Endothelial cell of umbilical vein (primary cell): ENCODE data around the gene PLEKHH1. TPM values are rescaled to one million over a fixed set of nuclear protein-coding genes. Genes with fewer than 3 reads are reported as not detected.

ENCODE experiments used
- BruUV-seq: library from RNA; stranded (reverse); fragments of 400-500 nt; replicated peaks from 2 replicates; lab custom pipeline; 2021; lab: Mats Ljungman, UMichigan
- CTCF ChIA-PET: fragments of 300-600, 350-600 bp; sonication (Branson Sonifier 250); formaldehyde crosslinking; loops from one replicate; lab custom pipeline; 2021; ENCODE audit warnings: antibody characterized with exemption, inconsistent platforms; lab: Charles Lee
- POLR2A ChIA-PET: fragments of 300-600, 350-600 bp; sonication (Branson Sonifier 250); formaldehyde crosslinking; loops from one replicate; lab custom pipeline; 2021; ENCODE audit warnings: antibody characterized with exemption, inconsistent platforms; lab: Charles Lee
- DNase-seq: peaks from one replicate; pipeline ENCODE4 v3.0.0-alpha.2; 2011; ENCODE audit warnings: low read depth, low spot score
- FAIRE-seq: peaks from 2 replicates; lab custom pipeline; 2011; peaks lifted over from hg19 to GRCh38; lab: Jason Lieb, UNC
- H2AFZ ChIP-seq: 2 replicates; pipeline ENCODE4 v1.6.0; 2012; ENCODE audit warnings: low read depth, low read length, control low read depth, inconsistent platforms
- H3K27ac ChIP-seq: 2 replicates; pipeline ENCODE4 v1.5.1; 2011; ENCODE audit warnings: low read depth, mild to moderate bottlenecking, control low read depth, low read length, moderate library complexity; ENCODE audit not compliant: insufficient read depth
- H3K27me3 ChIP-seq, 2 experiments: 2 replicates each; pipeline versions ENCODE4 v1.6.0 to v1.6.1; 2011; ENCODE audit warnings: low read length in 2 of 2, mixed read lengths in 1 of 2; ENCODE audit not compliant: control insufficient read depth in 2 of 2, insufficient read depth in 2 of 2
- H3K36me3 ChIP-seq, 2 experiments: 2 replicates in 1 of 2; 3 replicates in 1 of 2; pipeline ENCODE4 v1.5.1; 2011; ENCODE audit warnings: low read length in 2 of 2, mild to moderate bottlenecking in 1 of 2, moderate library complexity in 1 of 2; ENCODE audit not compliant: control insufficient read depth in 2 of 2, insufficient read depth in 2 of 2; ENCODE audit errors: extremely low read depth in 1 of 2
- H3K4me1 ChIP-seq: 3 replicates; pipeline ENCODE4 v1.5.1; 2011; ENCODE audit warnings: mild to moderate bottlenecking, low read length; ENCODE audit not compliant: control insufficient read depth, insufficient read depth; ENCODE audit errors: extremely low read depth
- H3K4me2 ChIP-seq: 2 replicates; pipeline ENCODE4 v1.6.1; 2011; ENCODE audit warnings: low read length, control low read depth, mixed read lengths; ENCODE audit not compliant: insufficient read depth
- H3K4me3 ChIP-seq, 3 experiments: fragments of 200-600 bp in 1 of 3; sonication (generic), shearing (Covaris generic) in 1 of 3; replicated peaks in 1 of 3; 2 replicates each; pipeline ENCODE4 v1.5.1; 2011 to 2016; ENCODE audit warnings: control low read depth in 3 of 3, low read length in 3 of 3, mild to moderate bottlenecking in 2 of 3, inconsistent platforms in 1 of 3, low read depth in 1 of 3, moderate library complexity in 1 of 3; ENCODE audit not compliant: insufficient read depth in 1 of 3
- H3K79me2 ChIP-seq: 2 replicates; pipeline ENCODE4 v1.6.0; 2012; ENCODE audit warnings: low read length, inconsistent platforms; ENCODE audit not compliant: control insufficient read depth, insufficient read depth
- H3K9ac ChIP-seq: replicated peaks from 2 replicates; pipeline ENCODE3; 2011; ENCODE audit warnings: low read length, control low read depth; ENCODE audit not compliant: insufficient read depth; ENCODE audit errors: extremely low read depth
- H3K9me1 ChIP-seq: replicated peaks from 3 replicates; pipeline ENCODE4 v1.6.0; 2011; ENCODE audit warnings: mild to moderate bottlenecking, low read length; ENCODE audit not compliant: control insufficient read depth, insufficient read depth; ENCODE audit errors: extremely low read depth
- H3K9me3 ChIP-seq: replicated peaks from 2 replicates; pipeline ENCODE4 v1.5.1; 2012; ENCODE audit warnings: low read length, inconsistent platforms; ENCODE audit not compliant: control insufficient read depth, insufficient read depth
- H4K20me1 ChIP-seq: replicated peaks from 2 replicates; pipeline ENCODE3; 2011; ENCODE audit warnings: mild to moderate bottlenecking, low read length; ENCODE audit not compliant: control insufficient read depth, insufficient read depth; ENCODE audit errors: extremely low read depth
- CTCF ChIP-seq, 2 donors: IDR thresholded peaks; 1 replicate in 1 of 2; 2 replicates in 1 of 2; pipeline ENCODE4 v1.5.1; 2011; ENCODE audit warnings: low read length in 2 of 2, mild to moderate bottlenecking in 2 of 2, moderate library complexity in 2 of 2, control low read depth in 1 of 2, inconsistent platforms in 1 of 2, low read depth in 1 of 2; ENCODE audit not compliant: insufficient read depth in 1 of 2; ENCODE audit errors: extremely low read depth in 1 of 2
- EZH2 ChIP-seq: IDR thresholded peaks from 2 replicates; pipeline ENCODE4 v1.6.1; 2012; ENCODE audit warnings: borderline replicate concordance, low read depth, mild to moderate bottlenecking, moderate library complexity, low read length, inconsistent platforms; ENCODE audit not compliant: severe bottlenecking
- FOS ChIP-seq: IDR thresholded peaks from 2 replicates; pipeline ENCODE4 v1.6.1; 2011; ENCODE audit warnings: mild to moderate bottlenecking, low read length, moderate library complexity, borderline replicate concordance; ENCODE audit not compliant: insufficient read depth
- GATA2 ChIP-seq: IDR thresholded peaks from 2 replicates; pipeline ENCODE4 v1.7.0; 2011; ENCODE audit warnings: low read depth, mild to moderate bottlenecking, moderate library complexity, mixed read lengths, low read length; ENCODE audit not compliant: insufficient read length, insufficient read depth
- JUN ChIP-seq: IDR thresholded peaks from 2 replicates; pipeline ENCODE4 v1.6.1; 2011; ENCODE audit warnings: borderline replicate concordance, low read depth; ENCODE audit not compliant: insufficient read length, insufficient read depth
- MAX ChIP-seq: IDR thresholded peaks from 2 replicates; pipeline ENCODE4 v1.6.1; 2011; ENCODE audit not compliant: insufficient read depth, insufficient read length
- MYC ChIP-seq: IDR thresholded peaks from one replicate; pipeline ENCODE4 v1.6.1; 2011; ENCODE audit warnings: mild to moderate bottlenecking, low read depth, low read length
- POLR2A ChIP-seq: IDR thresholded peaks from 2 replicates; pipeline ENCODE4 v1.6.1; 2012; ENCODE audit warnings: low read depth, mild to moderate bottlenecking, control low read depth, low read length
- POLR2AphosphoS5 ChIP-seq: IDR thresholded peaks from 2 replicates; pipeline ENCODE4 v1.6.1; 2012; ENCODE audit warnings: low read depth, mild to moderate bottlenecking, control low read depth, low read length, moderate library complexity; ENCODE audit not compliant: insufficient read depth
- dilution Hi-C: fragments of 300-500 bp; cut with MboI; formaldehyde crosslinking; loops from one replicate; pipeline ENCODE4 v1.15.0; 2019; ENCODE audit warnings: low sequenced_read_pairs; ENCODE audit not compliant: extremely low pct_ligation_motif_present
- intact Hi-C: fragments of 100-400 bp; cut with micrococcal nuclease; formaldehyde crosslinking; loops from one replicate; pipeline ENCODE4 v1.10.0; 2022
- polyA plus RNA-seq, 4 experiments: library from polyadenylated mRNA; depleted of rRNA in 3 of 4; stranded (reverse) in 3 of 4; unstranded in 1 of 4; fragments of >200 nt; gene quantifications; 2 replicates each; pipeline versions ENCODE4 v1.2.1 to v1.2.3, GENCODE V29; 2011 to 2012; ENCODE audit warnings: missing spikeins in 1 of 4
- total RNA-seq: library from RNA; stranded (reverse); gene quantifications from 2 replicates; pipeline ENCODE4 v1.2.3, GENCODE V29; 2021

The PLEKHH1 gene
- total and polyA plus RNA-seq, 2 donors (not counting 3 experiments of a cell fraction or from before 2014, with no cell fraction given): 0.17 to 0.71 TPM

- DNase-seq (no peak), FAIRE-seq (no peak)
- ChIA-PET POLR2A (no interaction called here), CTCF (interaction anchor here (1.2 to 2.9 kb wide), 4 partner anchors 10 to 107 kb away, joined by 3 to 25 read pairs (median 6); no protein-coding TSS in a partner anchor)
- Histone ChIP-seq H3K4me3 (peak overlapping the region in 1 of 3 experiments; percentile 53), H3K9ac (no peak overlapping the region), H3K4me1 (peaks cover 2% of the 10 kb centered on the region), H3K27me3 (peaks cover 21 to 34% of the 10 kb centered on the region in 2 experiments), H2AFZ (peak overlapping the region; percentile 56), H3K79me2 (no peaks in the 10 kb centered on the region), H3K9me1 (no peaks in the 10 kb centered on the region), H3K4me2 (peak overlapping the region; percentile 25), H4K20me1 (no peaks in the 10 kb centered on the region), H3K9me3 (no peaks in the 10 kb centered on the region), H3K27ac (no peak overlapping the region), H3K36me3 (no peaks in the 10 kb centered on the region)
- intact Hi-C loops: loop anchor here (2.0 kb wide), 1 partner anchor 107 kb away; no protein-coding TSS in a partner anchor
- TF ChIP-seq POLR2A (no peak), CTCF (IDR thresholded peaks at IDR 0.05; ENCODE audit: extremely low read depth in 1 of 2, insufficient read depth in 1 of 2, low read depth in 1 of 2, low read length in 2 of 2) (no peak), MYC (no peak), JUN (no peak)
- no TSS peak for BruUV-seq
- dilution Hi-C loops: no loop called here
Observed at GRCh38 chr14:67533754-67534085, 630 bp downstream of the PLEKHH1 start.

GRCh38 chr14:67536087-67536486, 3.0 kb downstream of the PLEKHH1 start:
- H3K4me1 ChIP-seq: peaks cover 2% of the 10 kb centered on the region
- no peaks in the 10 kb centered on the region for H4K20me1 ChIP-seq
- H3K27ac ChIP-seq: no peak overlapping the region
- H3K9me1 ChIP-seq: no peaks in the 10 kb centered on the region
- ChIA-PET CTCF (interaction anchor here (1.2 to 2.2 kb wide), 3 partner anchors 9 to 168 kb away, joined by 4 to 10 read pairs (median 6); no protein-coding TSS in a partner anchor), POLR2A (no interaction called here)
- dilution Hi-C loops: no loop called here
- H3K36me3 ChIP-seq: no peaks in the 10 kb centered on the region
- no TSS peak for BruUV-seq
- DNase-seq (no peak), FAIRE-seq (no peak)
- H3K27me3 ChIP-seq: peaks cover 23 to 24% of the 10 kb centered on the region in 2 experiments
- H3K9me3 ChIP-seq: no peaks in the 10 kb centered on the region
- H3K79me2 ChIP-seq: no peaks in the 10 kb centered on the region
- H3K4me2 ChIP-seq: no peak overlapping the region
- intact Hi-C loops: no loop called here
- H2AFZ ChIP-seq: no peak overlapping the region
- H3K9ac ChIP-seq: no peak overlapping the region
- TF ChIP-seq CTCF (IDR thresholded peaks at IDR 0.05; ENCODE audit: extremely low read depth in 1 of 2, insufficient read depth in 1 of 2, low read depth in 1 of 2, low read length in 2 of 2): no peak
- no peak for TF ChIP-seq POLR2AphosphoS5
- TF ChIP-seq POLR2A: no peak
- TF ChIP-seq GATA2: no peak
- TF ChIP-seq MYC: no peak
- TF ChIP-seq EZH2: no peak
- no peak for TF ChIP-seq FOS
- TF ChIP-seq MAX: no peak
- no peak for TF ChIP-seq JUN
- no peak overlapping the region for H3K4me3 ChIP-seq
